ENCODE measurements around the gene OR6B3.

- TF ChIP-seq, protein P1, sequence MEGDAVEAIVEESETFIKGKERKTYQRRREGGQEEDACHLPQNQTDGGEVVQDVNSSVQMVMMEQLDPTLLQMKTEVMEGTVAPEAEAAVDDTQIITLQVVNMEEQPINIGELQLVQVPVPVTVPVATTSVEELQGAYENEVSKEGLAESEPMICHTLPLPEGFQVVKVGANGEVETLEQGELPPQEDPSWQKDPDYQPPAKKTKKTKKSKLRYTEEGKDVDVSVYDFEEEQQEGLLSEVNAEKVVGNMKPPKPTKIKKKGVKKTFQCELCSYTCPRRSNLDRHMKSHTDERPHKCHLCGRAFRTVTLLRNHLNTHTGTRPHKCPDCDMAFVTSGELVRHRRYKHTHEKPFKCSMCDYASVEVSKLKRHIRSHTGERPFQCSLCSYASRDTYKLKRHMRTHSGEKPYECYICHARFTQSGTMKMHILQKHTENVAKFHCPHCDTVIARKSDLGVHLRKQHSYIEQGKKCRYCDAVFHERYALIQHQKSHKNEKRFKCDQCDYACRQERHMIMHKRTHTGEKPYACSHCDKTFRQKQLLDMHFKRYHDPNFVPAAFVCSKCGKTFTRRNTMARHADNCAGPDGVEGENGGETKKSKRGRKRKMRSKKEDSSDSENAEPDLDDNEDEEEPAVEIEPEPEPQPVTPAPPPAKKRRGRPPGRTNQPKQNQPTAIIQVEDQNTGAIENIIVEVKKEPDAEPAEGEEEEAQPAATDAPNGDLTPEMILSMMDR (conservative IDR thresholded peaks at IDR 0.05), result no peak
- no peak for TF ChIP-seq ZFX (IDR thresholded peaks at IDR 0.05)
Observed at GRCh38 chr2:240018071-240018750, 35.1 kb downstream of the OR6B3 start.

All from C4-2B (cell line).